Fibroblast of pulmonary artery (primary cell): ENCODE results near the gene BABAM2.
"Not testable (repeated sequence)": the region's sequence is repeated elsewhere in the genome, so short reads cannot be mapped to it uniquely, and the experiment has no call there.

Experiments used
- DNase-seq: peaks from one replicate; pipeline ENCODE4 v3.0.0-alpha.2; 2010; ENCODE audit warnings: low read depth
- H3K4me3 ChIP-seq: replicated peaks from 2 replicates; pipeline ENCODE4 v1.5.1; 2011; ENCODE audit warnings: low read depth, mild to moderate bottlenecking, control low read depth, low read length, moderate library complexity
- TF ChIP-seq, protein P1 (sequence below): IDR thresholded peaks from 2 replicates; pipeline ENCODE4 v1.5.1; 2011; ENCODE audit warnings: mild to moderate bottlenecking, control low read depth, low read length, inconsistent platforms; ENCODE audit errors: missing control alignments

Gene BABAM2

DNA sequence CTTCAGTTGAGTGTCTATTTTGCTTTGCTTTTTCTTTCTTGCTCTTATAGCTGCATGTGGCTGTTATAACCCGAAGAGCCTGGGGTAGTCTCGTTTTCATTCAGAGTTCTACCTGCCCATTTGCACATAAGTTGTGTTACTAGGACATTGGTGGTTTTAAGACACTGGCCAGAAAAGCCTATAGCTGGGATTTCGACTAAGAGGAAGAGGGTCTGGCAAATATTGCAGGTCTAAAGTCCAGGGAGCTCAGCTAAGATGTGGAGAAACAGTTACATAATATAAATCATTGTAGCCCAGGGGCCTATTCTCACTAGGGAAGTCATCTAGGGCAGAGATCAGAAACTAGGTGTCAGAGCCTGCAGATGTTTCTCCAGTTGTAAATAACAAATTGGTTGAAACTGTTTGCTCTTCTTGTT lies 120.8 kb downstream of the BABAM2 start:
- DNase-seq = no peak
- TF ChIP-seq, protein P1, sequence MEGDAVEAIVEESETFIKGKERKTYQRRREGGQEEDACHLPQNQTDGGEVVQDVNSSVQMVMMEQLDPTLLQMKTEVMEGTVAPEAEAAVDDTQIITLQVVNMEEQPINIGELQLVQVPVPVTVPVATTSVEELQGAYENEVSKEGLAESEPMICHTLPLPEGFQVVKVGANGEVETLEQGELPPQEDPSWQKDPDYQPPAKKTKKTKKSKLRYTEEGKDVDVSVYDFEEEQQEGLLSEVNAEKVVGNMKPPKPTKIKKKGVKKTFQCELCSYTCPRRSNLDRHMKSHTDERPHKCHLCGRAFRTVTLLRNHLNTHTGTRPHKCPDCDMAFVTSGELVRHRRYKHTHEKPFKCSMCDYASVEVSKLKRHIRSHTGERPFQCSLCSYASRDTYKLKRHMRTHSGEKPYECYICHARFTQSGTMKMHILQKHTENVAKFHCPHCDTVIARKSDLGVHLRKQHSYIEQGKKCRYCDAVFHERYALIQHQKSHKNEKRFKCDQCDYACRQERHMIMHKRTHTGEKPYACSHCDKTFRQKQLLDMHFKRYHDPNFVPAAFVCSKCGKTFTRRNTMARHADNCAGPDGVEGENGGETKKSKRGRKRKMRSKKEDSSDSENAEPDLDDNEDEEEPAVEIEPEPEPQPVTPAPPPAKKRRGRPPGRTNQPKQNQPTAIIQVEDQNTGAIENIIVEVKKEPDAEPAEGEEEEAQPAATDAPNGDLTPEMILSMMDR = no peak
- no peak overlapping the region for H3K4me3 ChIP-seq

DNA sequence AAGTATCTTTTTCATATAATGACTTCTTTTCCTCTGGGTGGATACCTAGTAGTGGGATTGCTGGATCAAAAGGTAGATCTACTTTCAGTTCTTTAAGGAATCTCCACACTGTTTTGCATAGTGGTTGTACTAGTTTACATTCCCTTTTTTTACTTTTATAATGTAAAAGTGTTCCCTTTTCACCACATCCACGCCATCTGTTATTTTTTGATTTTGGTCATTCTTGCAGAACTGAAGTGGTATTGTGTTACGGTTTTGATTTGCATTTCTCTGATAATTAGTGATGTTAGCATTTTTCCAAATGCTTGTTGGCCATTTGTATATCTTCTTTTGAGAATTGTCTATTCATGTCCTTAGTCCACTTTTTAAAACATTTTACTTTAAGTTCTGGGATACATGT lies 127.9 kb downstream of the BABAM2 start:
- not testable (repeated sequence) for H3K4me3 ChIP-seq, DNase-seq

DNA sequence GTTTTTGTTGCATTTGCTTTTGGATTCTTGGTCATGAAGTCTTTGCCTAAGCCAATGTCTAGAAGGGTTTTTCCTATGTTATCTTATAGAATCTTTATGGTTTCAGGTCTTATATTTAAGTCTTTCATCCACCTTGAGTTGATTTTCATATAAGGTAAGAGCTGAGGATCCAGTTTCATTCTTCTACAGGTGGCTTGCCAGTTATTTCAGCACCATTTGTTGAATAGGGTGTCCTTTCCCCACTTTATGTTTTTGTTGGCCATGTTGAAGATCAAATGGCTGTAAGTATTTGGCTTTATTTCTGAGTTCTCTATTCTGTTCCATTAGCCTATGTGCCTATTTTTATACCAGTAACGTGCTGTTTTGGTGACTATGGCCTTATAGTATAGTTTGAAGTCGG lies 129.0 kb downstream of the BABAM2 start:
- not testable (repeated sequence) for H3K4me3 ChIP-seq, DNase-seq

DNA sequence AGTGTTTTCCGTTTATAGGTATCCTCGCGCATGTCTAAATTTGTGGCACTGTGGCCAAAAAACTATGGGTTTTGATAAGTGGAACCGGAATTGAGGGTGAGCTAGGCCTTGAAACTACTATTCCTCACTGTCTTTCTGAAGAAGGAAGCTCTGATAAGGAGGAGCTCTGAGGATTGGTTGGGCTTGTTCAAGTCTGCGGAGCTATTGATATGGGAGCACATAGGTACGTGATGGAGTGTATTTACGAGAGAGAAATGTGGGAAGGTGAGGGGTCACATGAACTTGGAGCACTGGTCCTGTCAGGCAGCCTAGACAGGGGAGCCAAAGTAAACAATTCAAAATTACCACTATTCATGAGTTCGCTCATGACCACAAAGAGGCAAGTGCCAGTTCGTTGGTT lies 131.4 kb downstream of the BABAM2 start:
- TF ChIP-seq, protein P1 = no peak
- H3K4me3 ChIP-seq = no peak overlapping the region
- no peak for DNase-seq

DNA sequence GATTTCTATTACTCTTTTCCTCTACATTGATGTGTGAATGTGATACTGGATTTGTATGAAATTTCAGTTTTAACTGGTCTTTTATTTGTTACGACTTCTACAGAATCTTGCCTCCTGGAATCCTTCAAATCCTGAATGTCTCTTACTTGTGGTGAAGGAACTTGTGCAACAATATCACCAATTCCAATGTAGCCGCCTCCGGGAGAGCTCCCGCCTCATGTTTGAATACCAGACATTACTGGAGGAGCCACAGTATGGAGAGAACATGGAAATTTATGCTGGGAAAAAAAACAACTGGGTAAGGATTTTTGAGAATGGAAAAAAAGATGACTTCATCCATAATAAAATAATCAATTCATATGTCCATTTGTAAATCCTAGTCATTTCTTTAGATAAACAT lies 134.6 kb downstream of the BABAM2 start:
- TF ChIP-seq, protein P1 = no peak
- no peak overlapping the region for H3K4me3 ChIP-seq
- DNase-seq = no peak

DNA sequence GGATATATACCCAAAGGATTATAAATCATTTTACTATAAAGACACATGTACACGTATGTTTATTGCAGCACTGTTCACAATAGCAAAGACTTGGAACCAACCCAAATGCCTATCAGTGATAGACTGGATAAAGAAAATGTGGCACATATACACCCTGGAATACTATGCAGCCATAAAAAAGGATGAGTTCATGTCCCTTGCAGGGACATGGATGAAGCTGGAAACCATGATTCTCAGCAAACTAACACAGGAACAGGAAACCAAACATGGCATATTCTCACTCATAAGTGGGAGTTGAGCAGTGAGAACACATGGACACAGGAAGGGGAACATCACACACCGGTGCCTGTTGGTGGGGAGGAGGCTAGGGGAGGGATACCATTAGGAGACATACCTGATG lies 135.7 kb downstream of the BABAM2 start:
- not testable (repeated sequence) for H3K4me3 ChIP-seq

DNA sequence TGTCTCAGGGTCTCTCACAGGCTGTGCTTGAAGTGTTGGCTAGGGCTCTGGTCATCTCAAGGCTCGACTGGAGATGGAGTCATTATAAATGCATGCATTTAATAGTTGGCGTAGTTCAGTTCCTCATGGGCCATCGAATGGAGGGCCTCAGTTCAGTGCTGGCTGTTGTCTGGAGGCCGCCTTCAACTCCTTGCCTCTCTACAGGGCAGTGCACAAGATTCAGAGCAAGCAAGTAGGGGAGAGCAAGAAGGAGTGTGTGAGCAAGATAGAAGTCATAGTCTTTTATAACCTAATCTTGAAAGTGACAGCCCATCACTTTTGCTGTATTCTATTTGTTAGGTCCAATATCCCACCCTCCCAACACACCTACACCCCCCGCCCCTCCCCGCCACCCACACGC lies 137.5 kb downstream of the BABAM2 start:
- TF ChIP-seq, protein P1 = no peak
- DNase-seq = no peak
- no peak overlapping the region for H3K4me3 ChIP-seq

More for the DNA sequence above, 135.7 kb downstream of the BABAM2 start:
- not testable (repeated sequence) for DNase-seq

DNA sequence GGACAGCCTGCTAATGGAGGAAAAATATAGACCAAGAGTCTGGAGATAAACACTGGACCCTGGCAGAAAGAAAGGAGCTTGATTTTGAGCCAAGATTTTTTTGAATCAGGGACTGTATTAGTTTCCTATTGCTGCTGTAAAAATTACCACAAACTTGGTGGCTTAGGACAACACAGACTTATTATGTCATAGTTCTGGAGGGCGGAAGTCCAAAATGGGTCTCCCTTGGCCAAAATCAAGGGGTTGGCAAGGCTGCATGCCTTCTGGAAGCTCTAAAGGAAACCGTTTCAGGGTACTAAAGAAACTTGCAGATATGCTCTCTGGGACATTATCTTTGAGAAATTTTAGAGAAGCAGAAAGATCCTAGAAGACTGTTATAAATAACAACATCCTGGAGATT lies 140.1 kb downstream of the BABAM2 start:
- no peak overlapping the region for H3K4me3 ChIP-seq
- TF ChIP-seq, protein P1 = no peak
- peak; percentile 7 for DNase-seq

DNA sequence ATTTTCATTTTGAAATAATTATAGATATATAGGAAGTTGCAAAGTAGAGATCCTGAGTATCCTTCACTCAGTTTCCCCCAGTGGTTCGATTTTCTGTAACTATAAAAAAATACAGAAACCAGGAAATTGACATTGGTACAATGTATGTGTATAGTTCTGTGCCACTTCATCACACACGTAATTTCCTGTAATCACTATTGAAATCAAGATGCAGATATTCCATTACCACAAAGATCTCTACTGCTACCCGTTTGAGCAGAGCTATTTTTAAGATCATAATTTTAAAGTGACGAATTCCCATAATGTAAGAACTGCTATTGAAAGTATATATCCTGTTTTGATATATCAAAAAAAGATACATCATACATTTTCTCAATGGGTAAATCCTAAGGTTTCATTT lies 142.3 kb downstream of the BABAM2 start:
- TF ChIP-seq, protein P1 = no peak
- no peak for DNase-seq
- H3K4me3 ChIP-seq = no peak overlapping the region
